HG03378 (cell line): ENCODE measurements around the gene CPB2.

Source experiments
- ATAC-seq: cut with Tn5 transposase; IDR thresholded peaks from one replicate; pipeline ENCODE4 v1.9.1; 2021; ENCODE audit warnings: mild to moderate bottlenecking, moderate library complexity; ENCODE audit not compliant: unreplicated experiment

CPB2 gene

GRCh38 chr13:46006688-46007452 lies 98.0 kb downstream of the CPB2 start:
- ATAC-seq = no peak

GRCh38 chr13:46004491-46004890 lies 100.3 kb downstream of the CPB2 start:
- no peak for ATAC-seq
